WTC11 (cell line): ENCODE measurements around the gene KAT6B. TPM values are rescaled to one million over a fixed set of nuclear protein-coding genes. Genes with fewer than 3 reads are reported as not detected.
A peak's percentile ranks its signal among the peaks of the same experiment; 100 is the strongest.

ENCODE experiments used
- ATAC-seq: fragments of 200-7000 bp; cut with Tn5 transposase; 2 replicates; pipeline ENCODE4 v1.10.0; 2021; ENCODE audit warnings: mild to moderate bottlenecking, moderate library complexity
- CTCF ChIA-PET: fragments of 300-600 bp; sonication (Branson Sonifier 250); formaldehyde crosslinking; loops from one replicate; lab custom pipeline; 2021; ENCODE audit warnings: antibody characterized with exemption; lab: Charles Lee
- POLR2A ChIA-PET: fragments of 350-600 bp; sonication (Branson Sonifier 250); formaldehyde crosslinking; loops from one replicate; lab custom pipeline; 2021; ENCODE audit warnings: antibody characterized with exemption; lab: Charles Lee
- DNase-seq: peaks from one replicate; pipeline ENCODE4 v3.0.0; 2021; ENCODE audit warnings: low spot score
- H3K27ac Mint-ChIP-seq: 2 replicates; pipeline ENCODE4 v1.8.0; 2021; ENCODE audit warnings: mixed read lengths
- H3K27me3 Mint-ChIP-seq: 2 replicates; pipeline ENCODE4 v1.8.0; 2021; ENCODE audit warnings: low read depth, mild to moderate bottlenecking, moderate library complexity, mixed read lengths
- H3K36me3 Mint-ChIP-seq: 2 replicates; pipeline ENCODE4 v1.8.0; 2021; ENCODE audit warnings: mixed read lengths
- H3K4me1 Mint-ChIP-seq: 2 replicates; pipeline ENCODE4 v1.8.0; 2022; ENCODE audit warnings: mixed read lengths
- H3K4me3 Mint-ChIP-seq: 2 replicates; pipeline ENCODE4 v1.8.0; 2021; ENCODE audit warnings: mild to moderate bottlenecking, moderate library complexity, mixed read lengths
- H3K9me3 Mint-ChIP-seq: 2 replicates; pipeline ENCODE4 v1.8.0; 2021; ENCODE audit warnings: mixed read lengths
- AR ChIP-seq: fragments of 250-450 bp; sonication (Bioruptor Pico); IDR thresholded peaks from 2 replicates; pipeline ENCODE4 v1.9.0; 2021; ENCODE audit warnings: mild to moderate bottlenecking
- ARID4B ChIP-seq: sonication (generic); formaldehyde crosslinking; IDR thresholded peaks from 2 replicates; pipeline ENCODE4 v1.8.0; 2023; ENCODE audit warnings: missing genetic modification reagents, mild to moderate bottlenecking, borderline replicate concordance
- ATF1 ChIP-seq: sonication (generic); formaldehyde crosslinking; IDR thresholded peaks from 2 replicates; pipeline ENCODE4 v1.8.1; 2023; ENCODE audit warnings: mild to moderate bottlenecking, moderate library complexity, missing genetic modification reagents
- CDX4 ChIP-seq: fragments of 250-450 bp; sonication (Bioruptor Pico); IDR thresholded peaks from 2 replicates; pipeline ENCODE4 v1.9.0; 2021; ENCODE audit warnings: moderate library complexity, mild to moderate bottlenecking, inconsistent platforms, borderline replicate concordance
- CREB1 ChIP-seq: sonication (generic); formaldehyde crosslinking; IDR thresholded peaks from 2 replicates; pipeline ENCODE4 v1.8.0; 2023; ENCODE audit warnings: mild to moderate bottlenecking, missing genetic modification reagents
- ERG ChIP-seq: fragments of 250-450 bp; sonication (Bioruptor Pico); IDR thresholded peaks from 2 replicates; pipeline ENCODE4 v1.8.0; 2021; ENCODE audit warnings: mild to moderate bottlenecking
- FOXK1 ChIP-seq: sonication (generic); formaldehyde crosslinking; IDR thresholded peaks from 2 replicates; pipeline ENCODE4 v1.8.0; 2022; ENCODE audit warnings: mild to moderate bottlenecking, moderate library complexity, missing genetic modification reagents
- HMGXB4 ChIP-seq: sonication (generic); formaldehyde crosslinking; IDR thresholded peaks from 2 replicates; pipeline ENCODE4 v1.8.1; 2023; ENCODE audit warnings: mild to moderate bottlenecking, moderate library complexity, missing genetic modification reagents
- MYBL2 ChIP-seq: sonication (generic); formaldehyde crosslinking; IDR thresholded peaks from 2 replicates; pipeline ENCODE4 v1.8.1; 2023; ENCODE audit warnings: mild to moderate bottlenecking, moderate library complexity, missing genetic modification reagents
- PRDM15 ChIP-seq: sonication (generic); formaldehyde crosslinking; IDR thresholded peaks from 2 replicates; pipeline ENCODE4 v1.8.0; 2022; ENCODE audit warnings: missing genetic modification reagents
- PREB ChIP-seq: sonication (generic); formaldehyde crosslinking; IDR thresholded peaks from 2 replicates; pipeline ENCODE4 v1.8.1; 2022; ENCODE audit warnings: mild to moderate bottlenecking, missing genetic modification reagents, moderate library complexity, borderline replicate concordance
- TP53 ChIP-seq: sonication (generic); formaldehyde crosslinking; IDR thresholded peaks from 2 replicates; pipeline ENCODE4 v1.8.1; 2023; ENCODE audit warnings: mild to moderate bottlenecking, missing genetic modification reagents
- ZBTB43 ChIP-seq: sonication (generic); formaldehyde crosslinking; IDR thresholded peaks from 2 replicates; pipeline ENCODE4 v1.8.1; 2023; ENCODE audit warnings: mild to moderate bottlenecking, missing genetic modification reagents
- ZNF425 ChIP-seq: fragments of 250-450 bp; sonication (Bioruptor Pico); conservative IDR thresholded peaks from 2 replicates; pipeline ENCODE4 v1.9.0; 2021; ENCODE audit warnings: mild to moderate bottlenecking
- ZNF671 ChIP-seq: fragments of 250-450 bp; sonication (Bioruptor Pico); IDR thresholded peaks from 2 replicates; pipeline ENCODE4 v1.8.0; 2021; ENCODE audit warnings: mild to moderate bottlenecking
- total RNA-seq: library from RNA; stranded (reverse); gene quantifications from 3 replicates; pipeline ENCODE4 v1.2.3, GENCODE V29; 2021

KAT6B gene
- total RNA-seq, 1 experiment from 2014 or later: 18.5 TPM

- TF ChIP-seq ZBTB43 (CRISPR knock-in tag) (no peak), ZNF425 (no peak), CDX4 (no peak)
Observed at GRCh38 chr10:74973741-74974392, 147.5 kb downstream of the KAT6B start (continued).

GRCh38 chr10:74975758-74976157 lies 149.4 kb downstream of the KAT6B start:
- Mint-ChIP-seq H3K36me3 (peaks cover 5% of the 10 kb centered on the region), H3K9me3 (no peaks in the 10 kb centered on the region), H3K27me3 (no peaks in the 10 kb centered on the region), H3K4me3 (no peak overlapping the region), H3K4me1 (no peaks in the 10 kb centered on the region), H3K27ac (peak overlapping the region; percentile 3)
- POLR2A ChIA-PET: no interaction called here
- ATAC-seq: no peak
- DNase-seq: no peak
- CTCF ChIA-PET: interaction anchor here (0.8 to 1.7 kb wide), 4 partner anchors 9 to 123 kb away, joined by 3 to 6 read pairs (median 4); no protein-coding TSS in a partner anchor
- TF ChIP-seq PRDM15 (CRISPR knock-in tag) (no peak), ATF1 (CRISPR knock-in tag) (no peak), TP53 (CRISPR knock-in tag) (no peak), FOXK1 (no peak), HMGXB4 (CRISPR knock-in tag) (no peak), ZNF671 (CRISPR knock-in tag) (no peak), ERG (no peak), PREB (CRISPR knock-in tag) (no peak), MYBL2 (CRISPR knock-in tag) (no peak), AR (no peak), CREB1 (CRISPR knock-in tag) (no peak), ARID4B (CRISPR knock-in tag) (no peak)
